Measurements from ENCODE around the gene VAMP1.
"Not testable (repeated sequence)": the region's sequence is repeated elsewhere in the genome, so short reads cannot be mapped to it uniquely, and the experiment has no call there.

VAMP1 gene

GRCh38 chr12:6469609-6470374, 685 bp downstream of the VAMP1 start:
- no peak for DNase-seq (ENCODE audit: low read depth in 2 of 2)

- DNase-seq (ENCODE audit: low read depth in 2 of 2): no peak
Measured at GRCh38 chr12:6469092-6469491, 1.4 kb downstream of the VAMP1 start.

GRCh38 chr12:6468283-6468575, 2.2 kb downstream of the VAMP1 start:
- no peak for DNase-seq (ENCODE audit: low read depth in 2 of 2)

- not testable (repeated sequence) for DNase-seq (ENCODE audit: low read depth in 2 of 2)
Measured at GRCh38 chr12:6467571-6468282, 2.8 kb downstream of the VAMP1 start.

- DNase-seq (ENCODE audit: low read depth in 2 of 2): not testable (repeated sequence)
Measured at GRCh38 chr12:6466751-6467150, 3.7 kb downstream of the VAMP1 start.

- no peak for DNase-seq (ENCODE audit: low read depth in 2 of 2)
Measured at GRCh38 chr12:6466184-6466573, 4.3 kb downstream of the VAMP1 start.

DNA sequence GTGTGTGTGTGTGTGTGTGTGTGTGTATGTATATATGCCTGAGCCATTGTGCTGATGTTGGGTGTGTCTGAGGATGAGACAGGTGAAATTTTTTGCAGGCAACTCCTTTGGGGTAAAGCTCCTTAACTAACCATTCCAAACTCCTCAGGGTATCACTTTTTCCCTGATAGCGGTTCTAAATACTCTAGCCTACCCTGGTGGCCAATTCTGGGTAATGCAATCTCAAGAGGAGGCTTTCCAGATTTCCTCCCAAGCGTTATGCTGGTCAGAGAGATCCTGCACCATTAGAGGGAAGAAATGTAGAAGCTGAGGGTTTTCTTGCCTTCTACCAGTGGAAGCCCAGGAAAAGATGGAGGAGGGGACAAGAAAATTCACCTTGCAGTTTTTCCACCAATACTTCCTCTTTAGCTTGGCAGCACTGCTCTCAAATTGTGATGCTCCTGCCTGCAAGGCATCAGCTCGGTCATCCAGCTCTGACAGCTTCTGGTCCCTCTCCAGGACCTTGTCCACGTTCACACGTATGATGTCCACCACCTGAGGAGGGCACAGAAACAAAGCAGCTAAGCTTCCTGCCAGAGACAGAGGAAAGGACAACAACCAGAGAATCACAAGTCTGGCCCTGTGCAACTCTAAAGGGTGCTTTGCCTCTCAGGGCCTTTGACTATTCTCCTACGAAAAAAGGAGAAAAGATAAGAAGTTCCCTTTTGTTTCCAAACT, 4.9 kb downstream of the VAMP1 start:
- DNase-seq (ENCODE audit: low read depth in 2 of 2): no peak

DNA sequence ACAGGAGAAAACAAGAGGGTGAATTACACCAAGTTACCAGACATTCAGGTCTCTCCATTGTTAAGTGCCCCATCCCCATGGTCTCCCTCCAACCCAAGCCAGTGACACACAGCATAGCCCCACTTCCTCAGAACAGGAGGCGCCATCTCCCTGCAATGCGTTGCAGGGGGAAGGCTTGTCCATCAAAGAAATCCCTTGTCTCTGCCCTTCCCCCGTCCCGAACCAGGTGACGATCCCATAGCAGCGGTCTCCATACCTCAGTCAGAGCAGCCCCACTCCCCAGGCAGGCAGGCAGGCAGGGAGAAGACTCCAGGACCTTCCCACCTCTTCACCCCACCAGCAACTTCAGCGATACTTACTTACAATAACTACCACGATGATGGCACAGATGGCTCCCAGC, 5.9 kb downstream of the VAMP1 start:
- DNase-seq (ENCODE audit: low read depth in 2 of 2): no peak

DNA sequence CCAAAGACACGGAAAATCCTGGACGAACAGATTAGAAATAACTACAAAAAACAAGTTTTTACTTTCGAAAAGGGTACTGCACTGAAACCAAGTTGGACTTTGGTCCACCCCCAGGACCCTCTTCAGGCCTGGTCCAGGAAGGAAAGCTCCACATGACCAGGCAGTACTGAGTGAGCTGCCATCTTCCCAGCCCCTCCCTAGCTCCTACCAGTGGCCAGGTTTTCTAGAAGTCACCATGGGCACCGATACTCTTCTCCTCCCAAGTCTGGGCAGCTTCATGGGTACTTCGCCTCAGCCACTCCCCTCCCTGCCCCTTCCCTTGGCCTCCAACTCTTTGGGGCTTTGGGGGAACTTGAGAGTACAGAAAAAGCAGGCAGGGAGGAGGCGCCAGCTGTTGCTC, 6.6 kb downstream of the VAMP1 start:
- no peak for DNase-seq (ENCODE audit: low read depth in 2 of 2)

GRCh38 chr12:6463216-6463615, 7.3 kb downstream of the VAMP1 start:
- DNase-seq (ENCODE audit: low read depth in 2 of 2): no peak

- DNase-seq (ENCODE audit: low read depth in 2 of 2): no peak
Measured at GRCh38 chr12:6462234-6462995, 8.1 kb downstream of the VAMP1 start.

GRCh38 chr12:6461401-6462233, 8.9 kb downstream of the VAMP1 start:
- DNase-seq (ENCODE audit: low read depth in 2 of 2): peak; percentile 59 to 66

- peak in 1 of 2 donors; percentile 41 for DNase-seq (ENCODE audit: low read depth in 2 of 2)
Measured at GRCh38 chr12:6460751-6461371, 9.6 kb downstream of the VAMP1 start.

GRCh38 chr12:6459004-6459337, 11.5 kb downstream of the VAMP1 start:
- DNase-seq (ENCODE audit: low read depth in 2 of 2): no peak

- DNase-seq (ENCODE audit: low read depth in 2 of 2): no peak
Measured at GRCh38 chr12:6458281-6459003, 12.0 kb downstream of the VAMP1 start.

DNA sequence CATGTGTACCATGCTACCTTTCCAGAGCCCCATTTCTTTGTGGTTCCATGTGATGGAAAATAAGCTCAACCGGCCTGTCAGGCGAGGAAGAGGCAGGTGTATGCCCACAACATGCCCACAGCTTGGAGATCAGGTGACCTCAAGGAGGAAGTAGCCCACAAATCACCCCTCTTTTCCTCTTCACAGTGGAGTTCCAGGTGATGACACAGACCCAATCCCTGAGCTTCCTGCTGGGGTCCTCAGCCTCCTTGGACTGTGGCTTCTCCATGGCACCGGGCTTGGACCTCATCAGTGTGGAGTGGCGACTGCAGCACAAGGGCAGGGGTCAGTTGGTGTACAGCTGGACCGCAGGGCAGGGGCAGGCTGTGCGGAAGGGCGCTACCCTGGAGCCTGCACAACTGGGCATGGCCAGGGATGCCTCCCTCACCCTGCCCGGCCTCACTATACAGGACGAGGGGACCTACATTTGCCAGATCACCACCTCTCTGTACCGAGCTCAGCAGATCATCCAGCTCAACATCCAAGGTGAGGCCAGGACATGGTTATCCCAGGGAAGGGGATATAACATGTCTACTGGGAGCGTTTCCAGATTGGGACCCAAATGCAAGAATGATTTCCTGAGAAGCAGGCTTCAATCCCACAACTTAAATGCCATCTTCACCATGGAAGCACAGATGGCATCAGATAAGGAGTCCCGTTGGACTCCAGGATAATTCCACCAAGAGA, 13.1 kb downstream of the VAMP1 start:
- no peak for DNase-seq (ENCODE audit: low read depth in 2 of 2)

GRCh38 chr12:6452944-6453630, 17.4 kb downstream of the VAMP1 start:
- DNase-seq (ENCODE audit: low read depth in 2 of 2): no peak

DNA sequence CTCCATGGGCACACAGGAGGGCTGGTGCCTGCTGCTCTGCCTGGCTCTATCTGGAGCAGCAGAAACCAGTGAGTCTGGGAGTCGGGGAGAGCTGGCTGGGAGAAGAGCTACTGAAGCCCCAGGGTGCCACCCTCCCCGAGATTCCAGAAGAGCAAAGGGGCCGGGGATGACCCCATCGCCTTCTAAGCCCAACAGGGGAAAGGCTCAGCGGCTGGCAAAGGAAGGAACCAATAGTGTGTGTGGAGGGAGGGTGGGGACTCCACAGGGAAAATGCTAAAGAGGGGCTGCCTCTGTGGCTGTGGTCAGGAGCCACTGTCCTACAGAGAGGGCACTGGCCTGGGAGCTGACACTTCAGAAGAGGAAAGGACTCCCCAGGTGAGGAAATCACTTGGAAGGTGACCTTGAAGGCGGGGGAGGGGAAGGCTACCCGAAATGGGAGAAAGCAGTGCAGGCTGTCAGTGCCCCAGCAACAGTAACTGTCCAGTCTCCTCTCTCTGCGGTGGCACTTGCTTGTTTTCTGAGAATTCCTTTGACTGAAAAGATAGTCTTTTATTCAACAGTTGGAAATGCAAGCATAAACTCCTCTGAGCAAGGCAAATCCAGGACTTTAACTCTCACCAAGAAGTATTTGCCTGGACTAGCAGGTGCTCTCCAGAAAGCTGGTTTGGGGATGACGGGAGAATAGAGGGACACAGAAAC, 18.1 kb downstream of the VAMP1 start:
- no peak for DNase-seq (ENCODE audit: low read depth in 2 of 2)

Data from activated CD4-positive, alpha-beta T cell treated with anti-CD3 and anti-CD28 coated beads for 24 hours (primary cell).